Lower leg skin (tissue), 3 donors: ENCODE data around the gene SIRT5.

Experiments used
- POLR2A ChIP-seq, 2 donors: fragments of 450-650 bp; IDR thresholded peaks; one replicate each; pipeline ENCODE4 v1.6.1; 2016 to 2017; ENCODE audit warnings: antibody characterized with exemption in 2 of 2, mild to moderate bottlenecking in 1 of 2, moderate library complexity in 1 of 2
- TF ChIP-seq, protein P1 (sequence below), 3 donors: fragments of 450-650 bp; IDR thresholded peaks; one replicate each; pipeline ENCODE4 v1.5.1; 2016; ENCODE audit warnings: antibody characterized with exemption in 3 of 3, mild to moderate bottlenecking in 3 of 3, moderate library complexity in 2 of 3

DNA sequence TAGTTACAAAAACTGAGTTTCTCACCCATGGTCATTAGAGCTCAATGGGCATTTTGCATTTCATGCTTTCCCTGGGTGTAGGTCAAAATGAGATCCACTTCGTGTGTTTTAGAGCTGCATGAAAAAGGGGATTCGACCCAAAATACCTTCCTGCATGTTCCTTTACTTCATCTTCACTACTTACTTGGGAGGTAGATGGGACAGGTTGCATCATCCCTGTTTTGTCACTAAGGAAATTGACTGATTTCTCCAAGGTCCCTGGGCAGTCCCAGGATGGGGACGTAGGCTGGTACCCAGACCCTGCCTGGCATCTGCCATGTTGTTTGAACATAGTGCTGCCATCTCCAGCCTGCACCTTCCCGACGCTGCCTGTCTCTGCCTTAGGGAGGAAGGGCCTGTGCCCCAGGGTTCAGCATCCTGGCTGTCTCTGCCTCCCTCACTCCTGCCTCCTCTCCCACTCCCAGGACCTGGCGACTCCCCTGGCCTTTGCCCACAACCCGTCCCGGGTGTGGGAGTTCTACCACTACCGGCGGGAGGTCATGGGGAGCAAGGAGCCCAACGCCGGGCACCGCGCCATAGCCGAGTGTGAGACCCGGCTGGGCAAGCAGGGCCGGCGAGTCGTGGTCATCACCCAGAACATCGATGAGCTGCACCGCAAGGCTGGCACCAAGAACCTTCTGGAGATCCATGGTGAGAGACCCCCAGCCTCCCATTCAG lies 17.0 kb downstream of the SIRT5 start:
- TF ChIP-seq, protein P1, sequence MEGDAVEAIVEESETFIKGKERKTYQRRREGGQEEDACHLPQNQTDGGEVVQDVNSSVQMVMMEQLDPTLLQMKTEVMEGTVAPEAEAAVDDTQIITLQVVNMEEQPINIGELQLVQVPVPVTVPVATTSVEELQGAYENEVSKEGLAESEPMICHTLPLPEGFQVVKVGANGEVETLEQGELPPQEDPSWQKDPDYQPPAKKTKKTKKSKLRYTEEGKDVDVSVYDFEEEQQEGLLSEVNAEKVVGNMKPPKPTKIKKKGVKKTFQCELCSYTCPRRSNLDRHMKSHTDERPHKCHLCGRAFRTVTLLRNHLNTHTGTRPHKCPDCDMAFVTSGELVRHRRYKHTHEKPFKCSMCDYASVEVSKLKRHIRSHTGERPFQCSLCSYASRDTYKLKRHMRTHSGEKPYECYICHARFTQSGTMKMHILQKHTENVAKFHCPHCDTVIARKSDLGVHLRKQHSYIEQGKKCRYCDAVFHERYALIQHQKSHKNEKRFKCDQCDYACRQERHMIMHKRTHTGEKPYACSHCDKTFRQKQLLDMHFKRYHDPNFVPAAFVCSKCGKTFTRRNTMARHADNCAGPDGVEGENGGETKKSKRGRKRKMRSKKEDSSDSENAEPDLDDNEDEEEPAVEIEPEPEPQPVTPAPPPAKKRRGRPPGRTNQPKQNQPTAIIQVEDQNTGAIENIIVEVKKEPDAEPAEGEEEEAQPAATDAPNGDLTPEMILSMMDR (IDR thresholded peaks at IDR 0.05) = no peak
- no peak for TF ChIP-seq POLR2A (IDR thresholded peaks at IDR 0.05)
